Endothelial cell (in vitro differentiated cells): ENCODE results near the gene CWC22. TPM values are rescaled to one million over a fixed set of nuclear protein-coding genes. Genes with fewer than 3 reads are reported as not detected.

Experiments used
- total RNA-seq: library from RNA; stranded (reverse); fragmentation: NEBNext Ultra II Directional; extraction: Animal tissue kit (Norgen Biotek cat#: 25700); gene quantifications from one replicate; pipeline ENCODE4 v1.2.1, GENCODE V29; 2021; ENCODE audit not compliant: unreplicated experiment

Gene CWC22
- total RNA-seq, 1 donor from 2014 or later = 16.9 TPM

Other genes starting within 250 kb of the CWC22 start
- gene ZNF385B, start 145.7 kb downstream of the CWC22 start, total RNA-seq = 0.49 TPM